HG03457 (cell line): ENCODE data around the gene IER2.

Experiments
- ATAC-seq: cut with Tn5 transposase; IDR thresholded peaks from one replicate; pipeline ENCODE4 v1.9.1; 2021; ENCODE audit warnings: moderate number of reproducible peaks; ENCODE audit not compliant: unreplicated experiment

The IER2 gene

GRCh38 chr19:13118424-13119193 lies 31.6 kb upstream of the IER2 start:
- ATAC-seq: peak; percentile 2

DNA sequence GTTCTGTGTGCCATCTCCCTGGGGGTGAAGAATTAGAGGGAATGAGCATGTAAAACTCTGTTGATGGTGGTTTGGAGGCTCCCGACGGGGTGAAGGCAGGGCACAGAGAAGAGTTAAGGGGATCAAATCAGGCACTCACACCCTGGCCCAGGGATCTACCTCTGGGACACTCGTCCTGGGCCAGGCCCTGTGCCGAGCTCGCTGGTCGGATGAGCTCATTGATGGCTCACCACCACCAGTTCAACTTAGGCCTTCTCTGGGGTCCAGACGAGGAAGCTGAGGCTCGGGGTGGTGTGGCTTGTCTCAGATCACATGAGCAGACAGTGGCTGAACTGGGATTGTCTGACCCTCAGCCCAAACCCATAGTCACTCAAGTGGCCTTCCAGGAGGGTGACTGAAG lies 30.6 kb upstream of the IER2 start:
- no peak for ATAC-seq

GRCh38 chr19:13120031-13120430 lies 30.2 kb upstream of the IER2 start:
- ATAC-seq: no peak

DNA sequence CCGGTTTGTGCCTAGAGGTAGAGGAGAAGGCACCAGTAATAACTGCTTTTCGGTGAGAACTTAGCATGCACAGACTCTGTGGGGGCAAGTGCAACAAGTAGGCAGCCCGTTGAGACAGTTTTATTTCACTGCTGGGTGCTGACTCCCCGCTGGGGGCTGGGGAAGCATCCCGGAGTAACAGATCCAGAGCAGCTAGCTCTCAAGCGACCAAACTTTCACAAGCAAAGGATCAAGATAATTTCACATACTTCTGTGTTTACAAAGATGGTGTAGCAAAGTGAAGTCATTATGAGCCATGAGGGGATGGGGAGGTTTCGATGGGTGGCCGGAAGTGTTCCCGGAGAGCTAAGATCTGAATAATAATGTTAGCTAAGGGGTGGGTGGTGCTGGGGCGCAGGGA lies 29.4 kb upstream of the IER2 start:
- ATAC-seq: no peak

DNA sequence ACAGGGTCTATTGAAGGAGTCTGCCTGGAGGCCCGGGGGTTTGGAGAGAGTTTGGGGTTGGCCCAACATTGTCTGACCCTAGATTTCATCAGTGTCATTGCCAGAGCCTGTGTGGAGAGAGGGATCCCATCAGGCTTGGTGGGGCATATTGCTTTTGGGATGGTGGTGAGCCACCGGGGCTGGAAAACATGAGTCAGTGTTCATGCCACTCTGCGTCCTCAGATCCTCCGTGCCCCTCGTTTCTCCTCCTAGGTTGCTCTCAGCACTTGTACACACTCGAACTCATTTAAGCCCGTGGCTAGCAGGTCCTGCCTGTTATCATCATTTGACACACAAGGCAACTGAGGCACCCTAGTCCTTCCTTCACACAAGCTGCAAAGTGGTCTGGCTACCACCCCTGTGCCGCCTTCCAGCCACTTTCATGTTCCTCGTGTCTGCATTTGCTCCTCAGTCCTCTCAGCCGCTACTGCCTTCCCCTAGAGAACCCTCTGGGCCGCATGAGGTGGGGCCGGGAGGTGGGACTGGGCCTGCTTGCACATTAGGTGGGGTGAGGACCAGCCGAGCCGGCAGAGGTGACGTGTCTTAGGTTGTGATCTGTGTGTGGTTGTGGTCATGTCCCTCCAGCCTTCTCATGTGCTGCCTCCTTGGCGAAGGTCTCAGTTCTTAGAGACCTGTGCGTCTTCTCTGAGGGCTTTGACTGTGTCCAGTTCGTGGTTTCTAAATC lies 28.5 kb upstream of the IER2 start:
- ATAC-seq: no peak

DNA sequence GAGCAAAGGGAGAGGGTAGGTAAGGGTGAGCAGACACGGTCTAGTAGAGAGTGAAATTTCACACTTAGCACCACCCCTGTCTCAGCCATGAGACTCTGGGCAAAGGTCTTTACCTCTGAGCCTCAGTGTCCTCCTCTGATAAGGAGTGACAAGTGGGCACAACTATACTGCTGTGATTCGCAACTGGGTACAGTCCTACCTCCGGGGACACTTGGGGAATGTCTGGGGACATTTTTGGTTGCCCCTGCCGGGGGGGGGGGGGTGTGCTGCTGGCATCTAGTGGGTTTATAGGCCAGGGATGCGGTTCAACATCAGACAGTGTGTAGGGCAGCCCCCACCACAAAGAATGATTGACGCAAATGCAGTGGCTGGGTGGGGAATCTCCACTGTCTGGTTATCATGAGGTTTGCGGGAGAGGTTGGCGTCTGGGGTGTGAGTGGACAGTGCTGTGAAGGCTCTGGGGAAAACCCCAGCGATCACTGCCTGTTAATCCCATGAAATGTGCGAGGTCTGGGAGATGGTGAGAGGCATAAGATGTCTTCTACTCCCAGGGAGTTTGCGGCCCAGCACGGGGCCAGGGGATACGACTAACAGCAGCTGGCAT lies 27.8 kb upstream of the IER2 start:
- no peak for ATAC-seq

GRCh38 chr19:13122980-13123957 lies 26.9 kb upstream of the IER2 start:
- no peak for ATAC-seq

GRCh38 chr19:13127051-13127450 lies 23.2 kb upstream of the IER2 start:
- no peak for ATAC-seq

- no peak for ATAC-seq
Observed at GRCh38 chr19:13127811-13128575, 22.2 kb upstream of the IER2 start.

DNA sequence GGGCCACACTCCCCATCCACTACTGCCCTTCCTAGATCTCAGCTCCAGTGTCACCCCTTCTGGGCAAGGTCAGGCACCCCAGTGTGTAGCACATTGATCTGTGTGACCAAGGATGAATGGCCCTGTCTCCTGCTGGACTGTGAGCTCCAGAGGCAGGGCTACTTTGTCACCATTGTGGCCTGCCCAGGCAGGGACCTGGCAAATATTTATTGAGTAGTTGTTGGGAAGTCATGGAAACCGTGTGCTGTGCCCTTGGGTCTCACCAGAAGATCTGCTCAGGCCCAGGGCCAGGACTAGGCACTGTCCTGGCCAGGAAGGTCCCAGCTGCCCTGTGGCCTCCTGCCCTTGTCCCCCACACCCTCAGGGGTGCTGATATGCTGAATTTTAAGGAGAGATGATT lies 21.6 kb upstream of the IER2 start:
- no peak for ATAC-seq

- ATAC-seq: no peak
Observed at GRCh38 chr19:13129384-13129783, 20.8 kb upstream of the IER2 start.

- ATAC-seq: no peak
Observed at GRCh38 chr19:13130886-13131490, 19.2 kb upstream of the IER2 start.

DNA sequence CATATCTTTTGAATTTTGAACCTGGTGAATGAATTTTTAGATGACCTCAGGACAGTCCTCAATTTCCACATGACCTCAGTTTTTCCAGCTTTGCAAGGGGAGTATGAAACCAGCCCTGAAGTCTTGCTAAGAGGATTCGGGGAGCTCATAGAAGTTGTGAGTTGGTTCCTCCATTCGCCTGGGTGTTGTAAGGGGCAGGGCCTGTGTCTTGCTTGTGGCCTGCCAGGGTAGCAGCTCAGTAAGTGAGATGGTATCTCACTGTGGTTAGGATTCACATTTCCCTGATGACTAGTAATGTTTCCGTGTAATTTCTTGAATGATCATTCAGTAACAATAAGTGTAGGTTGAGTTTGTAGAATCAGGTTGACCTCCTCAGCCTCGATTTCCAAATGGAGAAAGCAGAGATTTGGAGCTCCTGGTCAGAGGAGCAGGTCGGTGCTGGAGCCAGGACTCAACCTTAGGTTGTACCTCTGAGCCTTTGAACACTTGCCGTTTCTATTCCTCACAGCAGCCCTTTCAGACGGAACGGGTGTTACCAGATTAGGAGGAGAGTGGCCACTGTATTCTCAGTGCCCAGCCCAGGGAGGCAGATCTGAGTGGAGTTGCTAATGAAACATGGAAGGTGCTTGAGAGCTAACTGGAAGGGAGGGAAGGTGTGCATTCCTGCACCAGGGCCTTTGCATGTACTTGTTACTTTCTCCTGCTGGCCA lies 17.6 kb upstream of the IER2 start:
- ATAC-seq: no peak

DNA sequence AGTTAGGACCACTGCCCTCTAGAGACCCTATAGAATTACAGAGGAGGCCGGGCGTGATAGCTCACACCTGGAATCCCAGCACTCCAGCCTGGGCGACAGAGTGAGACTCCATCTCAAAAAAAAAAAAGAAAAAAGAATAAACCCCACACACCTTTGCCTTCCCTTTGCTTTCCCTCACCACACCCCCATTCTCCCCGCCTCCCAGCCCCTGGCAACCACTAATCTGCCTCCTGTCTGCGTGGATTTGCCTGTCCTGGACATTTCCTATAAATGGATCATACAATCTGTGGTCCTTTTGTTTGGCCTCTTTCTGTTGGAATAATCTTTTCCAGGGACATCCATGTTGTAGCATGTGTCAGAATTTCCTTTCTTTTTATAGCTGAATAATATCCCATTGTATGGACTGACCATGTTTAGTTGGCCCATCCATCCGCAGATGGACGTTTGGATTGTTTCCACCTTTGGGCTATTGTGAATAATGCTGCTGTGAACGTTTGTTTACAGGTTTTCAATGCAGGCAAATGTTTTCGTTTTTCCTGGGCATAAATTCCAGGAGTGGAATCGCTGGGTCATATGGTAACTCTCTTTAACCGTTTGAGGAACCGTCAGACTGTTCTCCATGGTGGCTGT lies 16.9 kb upstream of the IER2 start:
- ATAC-seq: no peak

DNA sequence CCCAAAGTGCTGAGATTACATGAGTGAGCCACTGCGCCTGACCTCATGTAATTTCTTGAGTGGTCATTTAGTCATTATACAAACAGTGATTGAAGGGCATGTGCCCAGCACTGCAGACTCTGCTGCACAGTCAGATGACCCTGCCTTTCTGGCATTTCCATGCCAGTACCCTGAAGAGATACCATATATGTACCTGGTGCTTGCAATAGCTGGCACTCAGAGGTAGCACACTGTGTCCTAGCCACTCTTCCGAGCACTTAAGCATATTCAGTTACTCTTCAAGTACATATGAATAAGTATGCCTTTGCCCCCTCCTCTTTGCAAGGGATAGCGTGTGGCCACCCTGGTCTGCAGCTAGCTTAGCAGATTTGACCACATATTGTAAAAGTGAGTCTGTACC lies 15.6 kb upstream of the IER2 start:
- ATAC-seq: no peak

GRCh38 chr19:13135068-13136062 lies 14.8 kb upstream of the IER2 start:
- no peak for ATAC-seq

DNA sequence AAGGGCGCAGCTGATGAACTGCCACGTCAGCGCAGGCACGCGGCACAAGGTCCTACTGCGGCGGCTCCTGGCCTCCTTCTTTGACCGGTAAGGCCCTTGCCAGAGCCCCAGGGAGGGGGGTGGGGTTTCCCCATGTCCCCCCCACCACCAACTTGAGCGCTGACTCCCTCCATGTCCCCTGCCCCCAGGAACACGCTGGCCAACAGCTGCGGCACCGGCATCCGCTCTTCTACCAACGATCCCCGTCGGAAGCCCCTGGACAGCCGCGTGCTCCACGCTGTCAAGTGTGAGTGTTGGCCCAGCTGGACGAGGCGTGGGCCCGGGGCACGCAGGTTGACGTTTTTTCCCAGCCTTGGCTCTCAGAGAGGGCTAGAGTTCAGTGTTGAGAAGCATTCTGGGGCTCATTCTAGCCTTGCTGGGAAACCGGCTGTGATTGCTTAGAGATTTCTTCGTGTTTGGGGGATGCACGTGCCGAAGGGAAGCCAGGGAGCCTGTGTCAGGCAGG lies 12.9 kb upstream of the IER2 start:
- ATAC-seq: no peak
